NOMO-1 (cell line): Measurements from ENCODE around the gene KCNMB1.

ENCODE experiments used
- DNase-seq, 2 experiments: peaks; one replicate each; lab custom pipeline; 2025; ENCODE audit not compliant: unreplicated experiment in 2 of 2; lab: John Stamatoyannopoulos, UW

KCNMB1 gene

DNA sequence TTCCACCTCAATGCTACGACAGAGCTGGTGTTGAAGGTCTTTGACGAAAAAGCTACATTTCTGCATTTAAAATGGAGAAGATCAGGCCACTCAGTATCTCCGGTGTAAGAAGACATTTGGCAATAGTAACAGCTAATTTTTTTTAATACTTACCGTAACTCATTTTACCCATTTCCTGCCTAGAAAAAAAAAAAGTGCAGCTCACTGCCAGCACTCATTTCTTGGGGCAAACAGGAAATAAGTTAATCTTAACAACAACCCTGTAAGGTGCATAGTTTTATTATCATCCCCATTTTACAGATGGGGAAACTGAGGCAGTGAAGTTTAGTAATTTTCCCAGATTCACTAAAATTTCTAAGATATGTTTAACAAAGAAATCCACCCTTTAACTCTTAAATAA is 27.4 kb upstream of the KCNMB1 start:
- peak in 1 of 2 experiments; percentile 30 for DNase-seq

DNA sequence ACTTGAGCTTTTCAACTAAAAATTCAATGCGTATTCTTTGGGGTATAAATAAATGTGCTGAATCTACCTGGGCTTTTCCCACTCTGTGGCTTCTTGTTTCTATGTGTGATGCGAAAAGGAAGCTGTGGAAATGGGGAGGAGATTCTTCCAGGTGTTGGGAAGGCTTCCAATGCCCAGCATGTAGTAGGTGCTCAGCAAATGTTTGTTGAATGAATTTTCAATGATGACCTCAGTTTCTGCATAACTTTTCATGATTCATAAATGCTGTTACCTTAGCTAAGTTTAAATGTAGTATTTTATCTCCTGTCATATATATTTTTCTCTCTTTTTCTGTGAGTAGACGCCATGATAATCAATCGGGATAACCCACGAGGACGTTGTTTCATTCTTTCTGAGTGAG is 25.6 kb upstream of the KCNMB1 start:
- no peak for DNase-seq

DNA sequence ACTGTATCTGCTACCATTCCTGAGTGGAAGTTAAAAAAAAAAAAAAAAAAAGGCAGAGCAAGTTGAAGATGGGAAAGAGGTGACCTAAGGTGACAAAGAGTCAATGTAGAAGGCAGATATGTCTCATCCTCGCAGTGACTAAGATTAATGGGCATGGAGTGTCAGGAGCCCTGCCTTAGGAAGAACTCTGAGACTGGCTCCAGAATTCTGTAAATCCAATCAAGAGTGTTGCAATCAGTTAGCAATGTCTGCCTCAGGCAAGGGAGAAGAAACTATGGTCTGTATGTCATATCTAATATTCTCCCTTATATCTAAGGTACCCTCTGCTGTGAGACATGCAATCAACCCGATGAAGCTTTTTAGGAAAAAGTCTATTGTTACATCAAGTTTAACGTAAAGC is 24.7 kb upstream of the KCNMB1 start:
- DNase-seq = no peak

DNA sequence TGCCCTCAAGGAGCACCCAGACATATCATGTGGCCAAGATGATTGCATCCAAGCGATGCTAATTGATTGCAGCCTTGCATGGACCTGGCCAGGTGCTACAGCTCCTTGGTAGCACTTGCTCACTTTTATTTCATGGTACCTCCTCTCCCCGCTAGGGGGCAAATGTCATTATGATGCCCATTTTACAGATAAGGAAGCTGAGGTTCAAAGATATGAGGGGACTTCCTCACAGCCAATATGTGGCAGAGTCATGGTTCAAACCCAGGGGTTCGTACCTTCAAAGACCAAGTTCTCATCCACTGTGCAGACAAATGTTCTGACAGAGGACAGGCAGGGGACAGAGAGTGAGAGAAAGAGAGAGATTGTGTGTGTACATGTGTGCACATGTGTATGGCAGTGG is 21.9 kb upstream of the KCNMB1 start:
- no peak for DNase-seq

DNA sequence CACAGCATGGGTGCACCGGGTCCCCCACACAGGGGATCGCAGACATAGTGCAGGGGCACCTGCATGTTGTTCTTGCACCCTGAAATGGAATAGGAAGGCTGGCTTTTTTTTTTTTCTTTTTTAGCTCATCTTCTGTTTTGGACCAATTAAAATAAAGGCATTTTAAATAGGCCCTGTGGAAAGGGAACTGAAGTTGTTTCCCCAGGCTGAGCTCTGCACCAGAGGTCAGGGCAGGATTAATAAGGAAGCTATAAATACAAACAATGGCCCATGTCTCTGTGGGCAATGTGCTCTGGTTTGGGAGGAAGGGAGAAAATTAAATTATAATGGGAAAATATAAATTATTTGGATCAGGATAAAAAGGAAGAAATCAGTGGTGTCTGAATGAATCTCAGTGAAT is 21.2 kb upstream of the KCNMB1 start:
- DNase-seq = peak in 1 of 2 experiments; percentile 9

DNA sequence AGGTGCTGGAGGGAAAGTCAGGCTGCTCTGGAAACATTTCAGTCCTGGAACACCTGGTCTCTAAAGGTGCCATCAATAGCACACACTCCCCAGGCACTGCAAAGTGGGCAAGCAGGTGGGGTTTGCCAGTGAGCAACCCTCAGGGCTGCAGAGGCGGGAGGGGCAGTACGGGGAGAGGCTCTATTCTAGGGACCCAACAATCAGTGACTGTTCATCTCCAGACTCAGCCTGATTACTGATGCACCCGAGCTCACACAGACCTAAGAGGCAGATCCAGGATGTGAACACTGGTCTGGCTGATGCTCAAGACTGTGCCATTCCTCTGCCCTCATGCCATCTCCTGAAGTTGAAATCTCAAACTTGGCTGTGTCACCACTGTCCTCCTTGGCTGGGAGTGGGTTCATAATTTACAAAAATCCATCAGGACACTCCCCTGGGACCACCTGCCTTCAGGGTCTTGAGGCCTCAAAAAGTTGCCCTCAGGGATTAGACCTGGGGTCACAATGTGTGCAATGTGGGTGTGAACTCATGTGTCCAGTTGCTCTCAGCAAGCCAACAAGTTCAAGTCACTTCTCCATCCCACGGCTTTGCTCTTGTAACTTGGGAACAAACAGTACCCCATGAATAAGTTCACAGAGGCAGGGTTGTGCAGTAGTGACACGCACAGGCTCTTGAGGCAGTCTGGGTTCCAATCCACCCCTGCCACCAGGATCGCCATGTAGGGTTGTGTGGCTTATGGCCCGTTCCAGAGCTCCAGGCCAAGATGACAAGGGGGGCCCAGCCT is 19.9 kb upstream of the KCNMB1 start:
- no peak for DNase-seq

DNA sequence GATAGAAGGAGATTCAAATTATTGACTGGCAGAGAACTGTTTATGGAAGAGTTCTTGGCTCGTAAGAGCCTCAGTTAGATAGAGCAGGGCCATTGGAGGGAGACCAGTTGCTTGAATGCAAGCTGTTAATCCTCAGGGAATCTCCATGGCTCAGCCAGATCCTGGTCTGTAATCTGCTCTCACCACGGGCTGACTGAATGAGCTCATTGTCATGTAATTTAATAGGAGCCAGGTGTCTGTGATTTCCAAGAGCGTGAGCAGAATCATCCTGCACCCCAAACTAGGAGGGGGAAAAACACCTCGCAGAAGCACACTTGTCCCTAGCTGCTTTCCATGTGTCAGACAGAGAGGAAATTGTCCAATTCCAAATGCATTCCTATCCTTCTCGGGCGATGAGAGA is 19.1 kb upstream of the KCNMB1 start:
- DNase-seq = no peak

DNA sequence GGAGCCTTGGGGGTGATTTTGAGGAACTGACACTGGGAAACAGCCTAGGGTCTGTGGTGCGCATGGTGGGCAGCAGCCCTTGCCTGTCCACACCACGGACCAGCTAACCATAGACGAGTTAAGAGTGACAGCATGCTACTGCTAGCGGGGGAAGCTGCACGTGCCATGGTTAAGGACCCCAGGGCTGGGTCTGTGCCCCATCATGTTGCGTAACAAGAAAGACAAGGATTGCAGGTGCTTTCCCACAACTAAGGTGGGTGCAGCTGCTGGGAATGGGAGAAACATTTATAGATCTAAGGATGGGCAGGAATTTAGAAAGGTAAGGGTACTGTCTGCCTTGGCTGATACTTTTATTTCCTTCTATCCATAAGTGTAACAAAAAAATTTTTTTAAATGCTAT is 17.9 kb upstream of the KCNMB1 start:
- DNase-seq = no peak

DNA sequence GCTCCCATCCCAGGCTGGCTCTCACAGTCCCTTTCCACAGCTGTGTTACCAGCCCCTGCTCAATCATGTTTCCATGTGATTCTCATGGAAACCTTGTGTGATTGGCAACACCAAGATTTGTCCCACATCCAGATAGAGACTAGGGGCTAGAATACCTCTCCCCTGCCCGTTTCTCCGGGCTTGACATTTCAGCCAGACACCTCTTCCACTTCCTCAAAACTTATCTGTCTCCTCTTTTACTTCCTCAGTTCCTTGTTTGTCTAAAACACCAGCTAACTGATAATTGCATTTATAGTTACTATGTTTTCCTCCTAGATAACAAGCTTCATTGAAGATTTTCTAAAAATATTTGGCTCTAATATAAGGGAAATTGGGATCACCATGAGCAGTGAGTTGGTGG is 16.6 kb upstream of the KCNMB1 start:
- DNase-seq = peak; percentile 31 to 75

DNA sequence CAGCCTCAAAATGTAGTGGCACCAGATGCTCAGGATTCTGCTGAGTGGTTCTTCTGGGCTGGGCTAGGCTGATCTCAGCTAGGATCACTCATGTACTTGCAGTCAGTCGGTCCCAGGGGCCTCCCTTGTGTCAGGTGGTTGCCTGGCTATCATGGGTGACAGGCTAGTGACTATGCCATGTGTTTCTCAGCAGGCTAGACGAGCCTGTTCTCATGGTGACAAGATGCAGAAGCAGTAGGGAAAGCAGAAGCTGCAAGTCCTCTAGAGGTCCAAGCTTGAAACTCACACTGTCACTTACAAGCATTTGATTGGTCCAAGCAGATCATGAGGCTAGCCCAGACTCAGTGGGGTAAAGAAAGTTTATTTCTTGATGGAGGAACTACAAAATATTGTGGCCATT is 15.2 kb upstream of the KCNMB1 start:
- peak in 1 of 2 experiments; percentile 14 for DNase-seq

DNA sequence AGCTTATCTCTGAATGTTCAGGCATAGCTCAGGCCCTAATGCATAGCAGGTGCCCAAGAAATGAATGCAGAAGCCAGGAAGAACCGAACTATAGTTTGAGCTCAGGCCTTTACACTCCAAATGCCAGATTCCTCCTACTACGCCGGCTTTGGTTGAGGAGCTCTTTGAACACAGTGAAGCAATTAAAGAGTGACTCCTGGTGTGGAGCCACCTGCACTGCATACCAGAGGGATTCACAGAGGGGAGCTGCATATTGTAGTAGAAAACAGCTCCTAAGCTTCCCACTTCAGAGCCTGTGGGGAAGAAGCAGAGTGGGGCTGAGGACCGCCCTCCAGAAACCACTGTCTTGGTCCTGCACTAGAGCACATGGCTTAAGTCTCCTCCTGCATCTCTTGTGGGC is 14.5 kb upstream of the KCNMB1 start:
- no peak for DNase-seq

DNA sequence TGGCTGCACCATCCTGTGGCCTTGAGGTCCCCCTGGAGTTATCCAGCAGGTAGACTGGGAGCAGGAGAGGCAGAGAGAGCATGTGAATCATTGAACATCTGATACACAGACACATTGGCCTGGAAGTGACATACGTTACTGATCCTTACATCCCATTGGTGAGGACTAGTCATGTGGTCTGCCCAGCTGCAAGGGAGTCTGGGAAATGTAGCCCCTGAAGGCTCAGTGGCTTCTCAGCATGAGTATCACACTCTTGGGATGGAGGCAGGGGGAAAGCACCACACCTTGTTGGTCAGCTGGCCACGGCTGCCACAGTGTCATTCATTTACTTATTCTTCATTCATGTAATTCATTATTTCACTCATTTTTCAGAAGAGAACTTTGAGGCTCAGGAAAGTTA is 13.3 kb upstream of the KCNMB1 start:
- DNase-seq = no peak

DNA sequence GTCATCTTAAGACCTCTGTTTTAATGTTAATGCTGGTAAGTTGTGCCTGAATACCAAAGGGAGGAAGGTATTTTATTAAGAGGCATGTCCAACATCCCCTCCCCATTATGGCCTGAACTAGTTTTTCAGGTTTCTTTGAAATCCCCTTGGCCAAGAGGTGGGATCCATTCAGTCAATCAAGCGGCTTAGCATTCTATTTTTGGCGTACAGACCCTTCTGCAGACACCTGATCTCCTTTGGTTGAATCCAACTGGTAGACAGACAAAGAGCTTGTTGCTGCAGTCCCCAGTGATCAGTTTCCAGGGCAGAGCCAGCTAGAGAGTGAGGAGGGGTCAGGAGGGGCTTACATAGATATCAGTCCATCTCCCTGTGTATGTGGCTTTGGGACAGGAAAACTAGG is 7.9 kb upstream of the KCNMB1 start:
- no peak for DNase-seq

DNA sequence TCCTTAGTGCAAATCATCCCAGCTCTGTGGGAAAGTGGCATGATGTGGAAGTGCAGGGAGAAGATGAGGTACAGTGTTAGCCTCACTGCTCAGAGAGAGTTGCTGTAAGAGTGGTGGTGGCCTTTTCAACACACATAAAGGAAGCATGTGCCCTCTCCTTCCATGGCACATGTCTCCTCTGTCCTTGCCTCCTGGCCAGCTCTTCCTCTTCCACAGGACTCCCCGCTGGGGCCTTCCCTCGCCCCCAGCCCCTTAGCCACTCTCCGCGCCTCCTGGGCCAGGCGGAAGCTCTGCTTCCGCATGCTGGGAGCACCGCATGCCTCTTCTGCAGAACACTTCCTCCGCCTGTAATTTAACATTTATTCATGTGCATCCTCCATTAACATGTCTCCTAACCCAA is 4.8 kb upstream of the KCNMB1 start:
- peak; percentile 29 to 43 for DNase-seq

DNA sequence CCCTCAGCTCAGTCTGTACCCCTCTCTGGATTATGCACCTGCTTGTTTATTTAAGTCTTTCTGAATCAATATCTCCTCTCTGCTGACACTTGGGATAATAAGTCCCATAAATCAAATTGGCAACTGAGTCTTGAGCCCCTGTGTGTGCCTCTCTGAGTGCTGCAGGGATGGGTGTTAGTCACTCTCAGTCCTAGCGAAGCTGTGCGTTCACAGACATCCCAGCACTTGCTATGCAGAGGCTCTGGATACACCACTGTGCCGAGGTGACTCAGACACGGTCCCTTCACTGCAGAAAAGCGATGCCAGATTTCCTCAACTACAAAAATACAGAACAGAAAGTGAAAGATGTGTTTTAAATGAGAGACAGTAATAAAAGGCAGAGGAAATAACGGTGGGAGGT is 4.1 kb upstream of the KCNMB1 start:
- DNase-seq = peak; percentile 17 to 86

DNA sequence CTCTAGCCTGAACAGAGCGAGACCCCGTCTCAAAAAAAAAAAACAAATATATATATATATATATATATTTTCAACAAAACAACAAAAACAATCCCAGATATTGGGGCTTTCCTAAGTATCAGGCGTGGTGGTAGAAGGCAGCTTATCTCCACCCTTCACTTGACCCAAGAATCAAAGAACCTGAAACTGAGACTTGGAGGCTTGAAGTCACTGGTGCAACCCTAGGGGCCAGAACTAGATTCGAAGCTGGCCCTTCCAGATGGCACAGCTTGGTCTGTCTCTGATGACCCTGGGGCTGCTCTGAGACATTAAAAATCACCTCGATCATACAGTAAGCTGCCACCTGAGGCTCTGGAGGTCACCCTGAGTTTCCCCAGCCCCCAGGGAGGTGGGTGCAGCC is 1.3 kb upstream of the KCNMB1 start:
- DNase-seq = no peak

DNA sequence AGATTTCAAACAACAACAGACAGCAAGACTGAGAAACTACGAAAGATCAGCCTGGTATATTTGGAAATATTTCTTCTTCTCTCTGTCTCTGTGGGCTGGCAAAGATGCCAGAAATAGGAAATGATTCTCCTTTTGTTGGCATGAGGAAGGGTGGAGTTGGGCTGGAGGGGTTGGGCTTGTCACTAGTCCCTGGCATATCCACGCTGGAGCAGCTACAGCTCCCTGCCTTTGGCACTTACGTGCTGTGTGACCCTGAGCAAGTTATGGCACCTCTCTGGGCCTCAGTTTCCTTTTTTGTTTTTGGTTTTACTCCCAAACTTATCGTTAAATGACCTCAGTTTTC is 354 bp upstream of the KCNMB1 start:
- peak; percentile 17 to 37 for DNase-seq

DNA sequence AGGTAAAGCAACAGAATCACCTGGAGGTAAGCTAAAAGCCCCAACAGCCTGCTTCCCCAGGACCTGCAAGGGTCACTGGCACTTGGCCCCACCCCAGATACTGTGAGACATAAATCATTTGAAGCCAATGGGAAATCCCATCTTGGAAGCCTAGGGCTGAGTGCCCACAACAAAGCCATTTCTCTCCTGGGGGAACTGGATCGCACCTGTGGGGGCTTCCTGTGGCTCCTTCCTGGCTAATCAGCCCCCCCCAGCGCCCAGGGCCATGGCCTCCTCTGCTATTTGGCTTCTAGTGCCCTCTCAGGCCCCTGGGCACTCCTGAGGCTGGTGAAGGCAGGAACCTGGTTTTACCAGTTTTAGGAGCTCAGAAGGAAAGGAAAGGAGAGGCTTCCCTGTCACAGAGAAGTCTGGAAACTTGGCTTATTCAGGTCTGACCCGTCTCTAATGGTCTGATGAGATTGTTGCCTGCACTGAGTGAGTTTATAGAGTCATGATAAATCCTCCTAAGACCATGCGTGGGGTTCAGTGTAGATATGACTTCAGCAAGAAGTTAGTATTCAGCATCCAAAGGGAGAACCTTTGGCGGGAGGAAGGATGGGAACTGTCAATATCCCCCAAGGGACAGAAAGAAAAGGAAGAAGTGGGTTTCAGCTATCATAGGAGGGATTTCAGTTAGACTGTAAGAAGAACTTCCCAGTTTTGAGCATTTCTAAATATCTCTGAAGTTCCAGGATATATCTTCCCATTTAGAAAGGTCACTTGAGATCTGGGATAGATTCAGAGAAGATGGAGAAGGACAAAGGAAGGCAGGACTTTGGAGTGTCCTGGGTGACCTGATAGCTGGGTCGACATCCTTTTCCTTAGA is 1.2 kb downstream of the KCNMB1 start:
- no peak for DNase-seq

DNA sequence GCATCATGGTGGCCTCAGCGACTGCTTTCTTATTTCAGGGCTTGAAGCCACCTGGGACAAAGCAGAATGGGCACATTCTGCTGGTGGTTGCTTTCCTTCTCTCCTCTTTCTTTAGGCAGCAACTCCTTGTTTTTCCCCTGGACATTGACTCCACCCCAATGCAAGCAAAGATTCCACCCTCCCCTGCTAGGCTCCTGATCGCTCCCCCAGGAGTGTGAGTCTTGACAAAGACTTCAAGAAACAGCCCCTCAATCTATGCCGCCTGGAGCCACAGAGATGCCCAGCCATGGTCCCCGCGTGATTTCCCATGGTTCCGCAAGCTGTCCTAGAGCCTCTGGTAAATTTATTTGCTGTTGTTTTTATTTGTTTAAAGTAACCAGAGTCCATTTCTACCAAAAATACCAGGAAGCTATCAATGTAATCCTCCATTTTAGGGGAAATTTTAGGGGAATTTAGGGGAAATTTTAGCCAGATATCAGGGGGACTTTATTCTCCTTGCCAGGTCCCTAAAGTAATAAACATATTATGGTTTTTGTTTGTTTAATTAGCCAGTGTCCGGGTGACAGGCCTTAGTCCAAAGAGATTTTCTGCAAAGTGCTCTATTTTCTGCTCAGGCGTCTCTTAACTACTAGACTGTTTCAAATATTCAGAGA is 2.3 kb downstream of the KCNMB1 start:
- no peak for DNase-seq

DNA sequence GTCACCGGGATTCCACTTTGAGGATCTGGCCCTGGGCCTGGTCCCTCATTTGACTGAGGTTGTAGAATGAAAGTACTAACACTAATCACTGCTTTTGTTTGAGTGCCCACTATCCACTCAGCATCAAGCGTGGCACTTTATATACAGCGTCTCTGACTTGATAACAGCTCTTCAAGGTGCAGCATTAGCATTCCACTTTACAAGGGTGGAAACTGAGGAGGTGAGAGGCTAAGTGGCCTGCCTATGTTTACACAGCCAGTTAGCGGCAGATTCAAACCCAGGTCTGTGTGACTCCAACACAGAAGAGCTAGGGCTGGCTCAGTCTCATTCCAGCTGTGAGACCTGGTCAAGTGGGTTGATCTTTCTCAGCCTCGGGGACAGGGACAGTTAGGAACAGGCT is 5.9 kb downstream of the KCNMB1 start:
- no peak for DNase-seq

DNA sequence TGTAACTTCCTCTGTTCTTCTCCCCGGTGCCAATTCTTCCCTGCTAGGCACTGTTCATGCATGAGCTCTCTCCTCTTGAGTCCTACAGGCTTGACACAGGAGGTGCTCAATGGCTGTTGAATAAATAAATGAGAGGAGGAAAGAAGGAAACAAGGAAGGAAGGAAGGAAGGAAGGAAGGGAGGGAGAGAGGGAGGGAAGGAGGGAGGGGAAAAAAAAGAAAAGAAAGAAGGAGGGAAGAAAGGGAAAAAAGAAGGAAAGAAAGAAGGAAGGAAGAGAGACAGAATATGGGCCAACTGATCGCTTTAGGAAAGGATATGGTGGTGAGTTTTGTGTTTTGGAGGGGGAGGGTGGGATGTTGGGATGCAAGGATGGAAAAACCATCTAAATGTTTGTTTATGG is 6.4 kb downstream of the KCNMB1 start:
- no peak for DNase-seq
